Measurements from ENCODE around the gene TMEM258. TPM values are rescaled to one million over a fixed set of nuclear protein-coding genes. Genes with fewer than 3 reads are reported as not detected.

The TMEM258 gene
- total and polyA plus RNA-seq, 9 of the 15 experiments (the other 6 are each of a cell fraction or from before 2014, with no cell fraction given): 97.2 to 856 (median 231) TPM

DNA sequence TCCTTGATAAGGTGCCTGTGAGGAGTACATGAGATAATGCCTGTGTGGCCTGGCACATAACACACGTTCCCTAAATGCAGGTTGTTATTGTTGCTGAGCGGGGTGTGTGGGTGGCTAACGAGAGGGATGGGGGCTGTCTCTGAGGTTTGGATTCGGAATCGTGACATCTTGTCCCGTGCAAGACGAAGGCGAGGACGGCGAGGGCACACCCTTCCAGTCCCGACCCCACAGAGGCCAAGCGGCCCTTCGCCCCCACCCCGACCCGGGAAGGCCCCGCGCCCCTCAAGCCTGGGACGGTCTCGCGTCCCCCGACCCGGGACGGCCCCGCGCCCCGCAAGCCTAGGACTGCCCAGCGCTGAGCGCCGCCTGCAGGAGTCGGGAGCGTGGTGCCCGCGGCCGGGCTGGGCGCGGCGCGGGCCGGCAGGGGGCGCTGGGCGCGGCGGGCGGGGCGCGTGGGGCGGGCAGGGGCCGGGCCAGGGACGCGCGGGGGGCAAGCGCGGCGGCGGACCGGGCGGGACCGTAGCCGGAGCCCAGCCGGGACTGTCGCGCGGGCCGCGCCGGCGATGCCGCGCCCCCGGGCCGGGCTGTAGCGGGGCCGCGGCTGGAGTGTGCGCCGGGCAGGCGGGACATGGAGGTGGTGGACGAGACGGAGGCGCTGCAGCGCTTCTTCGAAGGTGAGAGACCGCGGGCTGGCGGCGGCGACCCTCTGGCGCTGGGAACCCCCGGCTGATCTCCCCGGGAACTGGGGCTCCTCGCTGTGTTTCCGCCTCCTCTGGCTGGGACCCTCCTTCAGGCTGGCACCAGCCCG is 40.1 kb downstream of the TMEM258 start, which contains the start of gene MYRF (continued):
- TF ChIP-seq DMBX1 (CRISPR knock-in tag; IDR thresholded peaks at IDR 0.05; ENCODE audit: borderline replicate concordance) (no peak), HNRNPLL (IDR thresholded peaks at IDR 0.05; ENCODE audit: low read depth, low read length, poor library complexity, severe bottlenecking) (no peak), HNRNPUL1 (IDR thresholded peaks at IDR 0.05; ENCODE audit: low read length) (no peak), POLR3G (IDR thresholded peaks at IDR 0.05; ENCODE audit: extremely low read depth, insufficient read length, insufficient replicate concordance) (no peak), CBX1 (IDR thresholded peaks at IDR 0.05; ENCODE audit: low read depth) (peak; percentile 69; the same call in 1 of the 2 replicates), YY1 (IDR thresholded peaks at IDR 0.05; ENCODE audit: borderline replicate concordance in 1 of 3, control insufficient read depth in 1 of 3, extremely low read depth in 1 of 3, insufficient read depth in 3 of 3, insufficient read length in 1 of 3, insufficient replicate concordance in 2 of 3, low read depth in 1 of 3, low read length in 2 of 3) (peak in 2 of 3 experiments; percentile 12 to 43), EWSR1 (IDR thresholded peaks at IDR 0.05; ENCODE audit: borderline replicate concordance, low read depth, partially characterized antibody) (no peak), ZNF766 (CRISPR knock-in tag; conservative IDR thresholded peaks at IDR 0.05) (peak; percentile 47; the same call in 1 of the 2 replicates), ZNF586 (CRISPR knock-in tag; conservative IDR thresholded peaks at IDR 0.05) (no peak), ZNF274 (IDR thresholded peaks at IDR 0.05; ENCODE audit: borderline replicate concordance, low read depth, low read length) (no peak), ZNF24 (IDR thresholded peaks at IDR 0.05) (no peak), RBBP5 (IDR thresholded peaks at IDR 0.05; ENCODE audit: borderline replicate concordance, insufficient read depth, low read length, poor library complexity, severe bottlenecking) (peak; percentile 60), ZNF324 (CRISPR knock-in tag; IDR thresholded peaks at IDR 0.05) (no peak), SMARCB1 (IDR thresholded peaks at IDR 0.05; ENCODE audit: insufficient read length, low read depth) (peak; percentile 31), FOXA3 (CRISPR knock-in tag; conservative IDR thresholded peaks at IDR 0.05 in 1 of 2, IDR thresholded peaks at IDR 0.05 in 1 of 2) (no peak), SIRT6 (IDR thresholded peaks at IDR 0.05; ENCODE audit: low read depth, low read length) (no peak), RB1 (IDR thresholded peaks at IDR 0.05; ENCODE audit: low read depth) (peak; percentile 55; the same call in 1 of the 2 replicates)
- TF ChIP-seq, protein P1, sequence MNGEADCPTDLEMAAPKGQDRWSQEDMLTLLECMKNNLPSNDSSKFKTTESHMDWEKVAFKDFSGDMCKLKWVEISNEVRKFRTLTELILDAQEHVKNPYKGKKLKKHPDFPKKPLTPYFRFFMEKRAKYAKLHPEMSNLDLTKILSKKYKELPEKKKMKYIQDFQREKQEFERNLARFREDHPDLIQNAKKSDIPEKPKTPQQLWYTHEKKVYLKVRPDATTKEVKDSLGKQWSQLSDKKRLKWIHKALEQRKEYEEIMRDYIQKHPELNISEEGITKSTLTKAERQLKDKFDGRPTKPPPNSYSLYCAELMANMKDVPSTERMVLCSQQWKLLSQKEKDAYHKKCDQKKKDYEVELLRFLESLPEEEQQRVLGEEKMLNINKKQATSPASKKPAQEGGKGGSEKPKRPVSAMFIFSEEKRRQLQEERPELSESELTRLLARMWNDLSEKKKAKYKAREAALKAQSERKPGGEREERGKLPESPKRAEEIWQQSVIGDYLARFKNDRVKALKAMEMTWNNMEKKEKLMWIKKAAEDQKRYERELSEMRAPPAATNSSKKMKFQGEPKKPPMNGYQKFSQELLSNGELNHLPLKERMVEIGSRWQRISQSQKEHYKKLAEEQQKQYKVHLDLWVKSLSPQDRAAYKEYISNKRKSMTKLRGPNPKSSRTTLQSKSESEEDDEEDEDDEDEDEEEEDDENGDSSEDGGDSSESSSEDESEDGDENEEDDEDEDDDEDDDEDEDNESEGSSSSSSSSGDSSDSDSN (IDR thresholded peaks at IDR 0.05; ENCODE audit: borderline replicate concordance in 1 of 2, low read depth in 2 of 2, low read length in 2 of 2): no peak
- TF ChIP-seq, protein P2, sequence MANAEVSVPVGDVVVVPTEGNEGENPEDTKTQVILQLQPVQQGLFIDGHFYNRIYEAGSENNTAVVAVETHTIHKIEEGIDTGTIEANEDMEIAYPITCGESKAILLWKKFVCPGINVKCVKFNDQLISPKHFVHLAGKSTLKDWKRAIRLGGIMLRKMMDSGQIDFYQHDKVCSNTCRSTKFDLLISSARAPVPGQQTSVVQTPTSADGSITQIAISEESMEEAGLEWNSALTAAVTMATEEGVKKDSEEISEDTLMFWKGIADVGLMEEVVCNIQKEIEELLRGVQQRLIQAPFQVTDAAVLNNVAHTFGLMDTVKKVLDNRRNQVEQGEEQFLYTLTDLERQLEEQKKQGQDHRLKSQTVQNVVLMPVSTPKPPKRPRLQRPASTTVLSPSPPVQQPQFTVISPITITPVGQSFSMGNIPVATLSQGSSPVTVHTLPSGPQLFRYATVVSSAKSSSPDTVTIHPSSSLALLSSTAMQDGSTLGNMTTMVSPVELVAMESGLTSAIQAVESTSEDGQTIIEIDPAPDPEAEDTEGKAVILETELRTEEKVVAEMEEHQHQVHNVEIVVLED (CRISPR knock-in tag; IDR thresholded peaks at IDR 0.05): 0 out of 2 replicates have a peak, but pooled peaks have one; percentile 27
- TF ChIP-seq, protein P3, sequence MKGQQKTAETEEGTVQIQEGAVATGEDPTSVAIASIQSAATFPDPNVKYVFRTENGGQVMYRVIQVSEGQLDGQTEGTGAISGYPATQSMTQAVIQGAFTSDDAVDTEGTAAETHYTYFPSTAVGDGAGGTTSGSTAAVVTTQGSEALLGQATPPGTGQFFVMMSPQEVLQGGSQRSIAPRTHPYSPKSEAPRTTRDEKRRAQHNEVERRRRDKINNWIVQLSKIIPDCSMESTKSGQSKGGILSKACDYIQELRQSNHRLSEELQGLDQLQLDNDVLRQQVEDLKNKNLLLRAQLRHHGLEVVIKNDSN (CRISPR knock-in tag; IDR thresholded peaks at IDR 0.05): no peak

Data from K562 (cell line).